HG03039 (cell line): ENCODE measurements around the gene PHC2.

Experiments
- ATAC-seq: cut with Tn5 transposase; IDR thresholded peaks from one replicate; pipeline ENCODE4 v1.9.1; 2021; ENCODE audit warnings: mild to moderate bottlenecking, moderate library complexity; ENCODE audit not compliant: unreplicated experiment

Gene PHC2

DNA sequence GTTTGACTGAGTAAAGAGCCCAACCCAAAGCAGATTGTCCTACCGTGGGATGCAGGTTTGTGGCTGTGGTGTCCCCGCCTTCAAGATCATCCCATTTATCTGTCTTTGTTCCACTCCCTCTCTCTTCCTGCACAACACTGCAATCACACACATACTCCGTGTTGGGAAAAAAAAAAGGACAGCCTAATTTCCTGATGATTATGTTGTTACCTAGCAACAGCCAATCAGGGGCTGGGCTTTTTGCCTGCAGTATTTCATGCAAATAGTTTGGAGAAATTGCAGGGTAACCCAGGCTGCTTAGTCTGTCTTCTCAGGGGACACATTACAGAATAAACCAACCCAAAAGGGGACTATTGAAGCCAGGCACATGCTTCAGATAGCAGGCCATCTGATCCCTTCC is 38.3 kb downstream of the PHC2 start:
- ATAC-seq: no peak

DNA sequence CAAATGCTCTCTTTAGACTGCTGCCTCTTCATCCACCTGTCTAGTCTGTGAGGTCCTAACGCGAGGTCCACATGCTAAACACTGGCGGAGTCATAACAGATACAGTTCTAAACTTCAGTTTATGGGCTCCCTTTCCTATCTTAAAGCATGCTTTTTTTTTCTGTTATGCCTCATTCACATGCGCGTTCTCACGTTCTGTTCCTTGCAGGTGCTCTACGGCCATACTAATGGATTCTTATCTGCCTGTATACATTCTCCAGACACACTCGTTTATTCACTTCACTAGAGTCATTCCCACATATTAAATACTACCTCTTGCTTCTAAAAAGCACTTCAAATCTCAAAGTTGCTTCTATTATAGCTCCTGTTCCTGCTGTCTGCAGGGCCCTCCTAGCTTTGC is 38.7 kb downstream of the PHC2 start:
- ATAC-seq: no peak

GRCh38 chr1:33391343-33392078 is 39.4 kb downstream of the PHC2 start:
- no peak for ATAC-seq

DNA sequence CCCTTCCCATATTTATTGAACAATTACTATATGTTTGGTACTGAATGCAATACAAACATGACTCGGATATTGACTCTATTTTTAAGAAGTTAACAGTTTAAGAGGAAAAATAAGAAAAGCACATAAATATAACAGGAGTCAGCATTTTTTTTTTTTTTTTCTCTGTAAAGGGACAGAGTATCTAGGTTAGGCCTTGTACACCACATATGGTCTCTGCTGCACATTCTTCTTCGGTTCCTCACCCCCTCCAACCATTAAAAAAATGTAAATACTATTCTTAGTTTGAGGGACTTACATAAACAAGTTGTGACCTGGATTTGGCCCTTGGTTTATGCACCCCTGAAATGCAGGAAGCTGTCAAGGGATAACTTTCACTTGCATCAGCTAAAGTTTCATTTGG is 40.4 kb downstream of the PHC2 start:
- no peak for ATAC-seq

DNA sequence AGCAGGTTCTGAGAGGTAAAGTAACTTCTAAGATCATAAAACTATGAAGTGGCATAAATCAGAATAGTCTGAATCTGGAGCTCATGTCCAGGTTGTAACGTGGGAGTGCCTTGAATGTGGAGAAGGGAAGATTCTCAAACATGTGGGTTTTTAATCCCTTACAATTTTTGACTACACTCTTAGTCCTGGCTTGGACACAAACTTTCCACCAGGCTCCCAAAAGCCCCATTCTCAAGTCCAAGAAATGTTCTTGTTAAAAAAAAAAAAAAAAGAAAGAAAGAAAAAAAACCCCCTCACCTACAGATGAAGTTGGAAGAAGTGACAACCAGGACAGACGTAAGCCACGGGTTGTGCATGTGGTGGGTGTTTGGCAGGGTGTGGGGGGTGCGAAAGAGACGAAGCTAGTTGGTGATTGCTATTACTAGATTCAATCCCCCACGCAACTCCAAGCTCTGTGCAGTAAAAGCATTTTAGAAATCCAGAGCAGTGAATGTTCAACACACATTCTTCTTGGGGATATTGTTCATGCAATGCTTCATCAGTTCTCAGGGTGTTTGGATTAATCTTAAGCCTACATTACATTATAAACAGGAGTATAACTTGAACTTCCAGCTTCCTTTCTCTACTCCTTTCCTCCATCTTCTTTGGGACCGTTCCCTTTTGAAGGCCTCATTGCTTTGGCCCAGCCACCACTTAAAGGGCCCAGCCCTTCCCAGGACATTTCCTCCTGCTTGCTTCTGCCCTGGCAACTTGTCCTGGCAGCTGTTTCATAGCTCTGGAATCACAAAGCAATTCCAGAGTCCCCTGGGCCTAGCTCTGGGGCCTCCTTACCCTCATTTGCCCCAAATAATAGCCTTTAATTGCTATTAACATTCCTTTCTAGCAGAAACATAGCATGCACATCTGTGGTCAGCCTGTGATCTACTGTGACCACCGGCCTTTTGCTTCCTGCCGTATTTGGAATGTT is 41.8 kb downstream of the PHC2 start:
- ATAC-seq: no peak

- ATAC-seq: no peak
Measured at GRCh38 chr1:33387625-33388024, 43.3 kb downstream of the PHC2 start.

DNA sequence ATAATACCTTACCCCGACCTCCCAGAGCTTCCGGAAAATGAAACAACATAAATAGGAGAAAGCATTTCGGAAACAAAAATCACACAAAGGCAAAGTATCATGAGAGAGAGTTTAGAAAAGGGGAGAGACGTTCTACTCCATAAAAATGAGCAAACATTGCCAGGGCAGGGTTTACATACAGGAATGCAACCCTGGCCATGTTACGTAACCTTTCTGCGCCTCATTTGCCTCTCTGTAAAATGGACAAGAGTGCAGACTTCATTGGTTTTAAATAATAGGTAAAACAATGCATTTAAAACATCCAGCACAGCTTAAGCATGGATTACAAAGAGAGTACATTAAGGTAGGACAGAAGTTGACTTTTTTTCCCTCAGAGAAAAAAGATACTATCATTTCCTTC is 45.6 kb downstream of the PHC2 start:
- no peak for ATAC-seq

- no peak for ATAC-seq
Measured at GRCh38 chr1:33384040-33384812, 46.7 kb downstream of the PHC2 start.

DNA sequence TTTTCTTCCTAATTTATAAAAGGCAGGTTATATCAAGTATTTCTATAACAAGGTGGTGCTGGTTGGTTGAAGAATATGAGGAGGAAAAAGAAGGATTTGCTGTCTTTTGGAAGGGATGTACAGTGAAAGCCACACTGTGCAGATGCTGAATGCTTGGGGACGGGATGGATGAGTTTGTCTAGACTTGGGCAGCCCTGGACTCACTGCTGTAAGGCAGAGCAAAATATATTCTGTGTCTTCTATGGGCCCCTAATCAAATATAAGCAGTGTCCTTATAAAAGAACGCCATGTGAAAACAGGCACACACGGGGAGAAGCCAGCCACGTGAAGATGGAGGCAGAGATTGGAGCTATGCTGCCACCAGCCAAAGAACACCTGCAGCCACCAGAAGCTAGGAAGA is 47.4 kb downstream of the PHC2 start:
- ATAC-seq: no peak

- no peak for ATAC-seq
Measured at GRCh38 chr1:33382661-33383415, 48.1 kb downstream of the PHC2 start.

DNA sequence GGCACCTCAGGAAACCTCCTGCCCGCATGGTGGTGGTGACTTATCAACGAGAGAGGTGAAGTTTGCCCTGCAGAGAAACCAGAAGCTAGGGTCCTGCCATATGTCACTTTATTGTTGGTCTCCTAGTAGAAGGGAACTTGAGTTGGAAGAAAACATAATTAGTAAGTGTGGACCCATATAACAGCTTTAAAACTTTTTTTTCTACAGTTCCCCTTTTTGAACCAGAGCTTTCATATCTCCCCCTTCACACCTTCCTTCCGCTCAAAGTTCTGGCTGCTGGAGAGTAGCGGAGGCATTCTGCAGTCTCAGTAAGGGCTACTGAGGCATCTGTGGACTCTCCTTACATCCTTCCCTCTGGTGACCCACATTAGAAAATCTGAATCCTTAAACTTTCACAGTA is 48.9 kb downstream of the PHC2 start:
- no peak for ATAC-seq

- ATAC-seq: no peak
Measured at GRCh38 chr1:33380811-33381210, 50.1 kb downstream of the PHC2 start.

DNA sequence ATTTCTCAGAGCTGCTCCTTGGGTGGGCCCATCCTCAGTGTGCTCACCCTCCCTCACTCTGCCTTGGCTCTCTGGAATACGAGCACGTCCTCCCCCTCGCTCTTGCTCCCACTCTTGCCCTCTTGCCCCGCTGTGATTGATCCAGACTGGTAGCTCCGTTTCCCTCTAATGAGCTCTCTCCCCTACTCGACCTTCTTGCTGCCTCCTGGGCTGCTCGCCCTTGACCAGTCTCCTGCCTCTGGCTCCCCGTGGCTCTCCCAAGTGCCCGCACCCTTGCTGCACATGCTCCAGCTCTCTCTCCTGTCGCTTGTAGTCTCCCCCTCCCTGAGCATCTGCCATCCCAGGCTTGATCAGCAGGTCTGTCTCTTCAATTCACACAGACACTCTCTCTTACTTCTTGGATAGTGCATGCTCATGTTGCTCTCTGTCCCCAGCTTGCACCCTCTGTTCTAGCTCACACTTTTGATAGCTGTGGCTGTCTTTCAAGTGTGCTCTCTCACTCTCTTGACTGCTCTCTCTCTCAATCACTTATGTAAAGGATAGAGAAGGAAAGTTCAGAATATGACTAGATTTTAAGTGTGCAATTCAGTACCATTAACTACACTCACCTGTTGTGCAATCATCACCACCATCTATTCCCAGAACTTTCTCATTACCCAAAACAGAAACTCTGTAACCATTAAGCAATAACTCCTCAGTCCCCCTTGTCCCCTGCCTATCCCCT is 51.1 kb downstream of the PHC2 start:
- no peak for ATAC-seq

- ATAC-seq: no peak
Measured at GRCh38 chr1:33378976-33379375, 51.9 kb downstream of the PHC2 start.

GRCh38 chr1:33378524-33378923 is 52.4 kb downstream of the PHC2 start:
- ATAC-seq: no peak

- ATAC-seq: no peak
Measured at GRCh38 chr1:33377756-33378155, 53.1 kb downstream of the PHC2 start.

DNA sequence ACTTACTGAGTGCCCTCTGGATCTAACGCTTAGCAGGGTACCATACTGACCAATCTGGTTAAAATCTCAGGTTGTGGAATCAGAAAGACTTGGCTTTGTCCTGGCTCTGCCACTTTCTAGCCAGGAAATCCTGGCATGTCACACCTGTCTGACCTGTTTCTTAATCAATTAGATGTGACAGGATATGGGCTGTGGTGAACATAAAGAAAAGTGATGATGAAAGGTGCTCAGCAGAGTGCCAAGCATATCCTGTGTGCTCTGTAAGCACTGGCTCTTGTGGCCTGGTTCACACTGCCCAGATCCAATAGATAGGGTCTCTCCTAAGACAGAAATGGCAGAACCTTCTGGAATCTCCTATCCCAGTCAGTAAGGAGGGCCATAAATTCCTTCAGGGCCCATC is 53.9 kb downstream of the PHC2 start:
- ATAC-seq: no peak

- ATAC-seq: no peak
Measured at GRCh38 chr1:33375316-33375715, 55.6 kb downstream of the PHC2 start.

GRCh38 chr1:33374336-33375105 is 56.4 kb downstream of the PHC2 start:
- ATAC-seq: no peak
